Measurements from ENCODE around the gene TNFSF12.

The TNFSF12 gene

GRCh38 chr17:7548585-7549400 is at the start of gene TNFSF12:
TNFSF12 (plus strand) TSS chr17:7549058; CDS start chr17:7549154, 96 bp downstream.
- DNase-seq = peak; percentile 83

GRCh38 chr17:7499161-7499560 is 49.7 kb upstream of the TNFSF12 start:
- no peak for DNase-seq

- DNase-seq = no peak
Observed at GRCh38 chr17:7501729-7502128, 47.1 kb upstream of the TNFSF12 start.

GRCh38 chr17:7502171-7502847 is 46.5 kb upstream of the TNFSF12 start:
- no peak for DNase-seq

- no peak for DNase-seq
Observed at GRCh38 chr17:7502987-7503386, 45.9 kb upstream of the TNFSF12 start.

GRCh38 chr17:7503521-7503920 is 45.3 kb upstream of the TNFSF12 start:
- DNase-seq = no peak

GRCh38 chr17:7508145-7508544 is 40.7 kb upstream of the TNFSF12 start:
- no peak for DNase-seq

GRCh38 chr17:7508846-7509245 is 40.0 kb upstream of the TNFSF12 start:
- no peak for DNase-seq

- no peak for DNase-seq
Observed at GRCh38 chr17:7509937-7510336, 38.9 kb upstream of the TNFSF12 start.

GRCh38 chr17:7511108-7511507 is 37.8 kb upstream of the TNFSF12 start:
- no peak for DNase-seq

- no peak for DNase-seq
Observed at GRCh38 chr17:7512105-7512504, 36.8 kb upstream of the TNFSF12 start.

- no peak for DNase-seq
Observed at GRCh38 chr17:7512824-7513540, 35.9 kb upstream of the TNFSF12 start.

GRCh38 chr17:7513850-7514419 is 34.9 kb upstream of the TNFSF12 start:
- no peak for DNase-seq

- DNase-seq = no peak
Observed at GRCh38 chr17:7515911-7516610, 32.8 kb upstream of the TNFSF12 start.

- DNase-seq = peak; percentile 67
Observed at GRCh38 chr17:7523033-7523432, 25.8 kb upstream of the TNFSF12 start.

- no peak for DNase-seq
Observed at GRCh38 chr17:7528842-7529241, 20.0 kb upstream of the TNFSF12 start.

- DNase-seq = no peak
Observed at GRCh38 chr17:7530023-7530900, 18.6 kb upstream of the TNFSF12 start.

- DNase-seq = no peak
Observed at GRCh38 chr17:7538050-7538449, 10.8 kb upstream of the TNFSF12 start.

- no peak for DNase-seq
Observed at GRCh38 chr17:7538891-7539545, 9.8 kb upstream of the TNFSF12 start.

GRCh38 chr17:7541074-7541621 is 7.7 kb upstream of the TNFSF12 start:
- DNase-seq = no peak

- no peak for DNase-seq
Observed at GRCh38 chr17:7544911-7545310, 3.9 kb upstream of the TNFSF12 start.
